ENCODE measurements around the gene PDZD8.

The PDZD8 gene

DNA sequence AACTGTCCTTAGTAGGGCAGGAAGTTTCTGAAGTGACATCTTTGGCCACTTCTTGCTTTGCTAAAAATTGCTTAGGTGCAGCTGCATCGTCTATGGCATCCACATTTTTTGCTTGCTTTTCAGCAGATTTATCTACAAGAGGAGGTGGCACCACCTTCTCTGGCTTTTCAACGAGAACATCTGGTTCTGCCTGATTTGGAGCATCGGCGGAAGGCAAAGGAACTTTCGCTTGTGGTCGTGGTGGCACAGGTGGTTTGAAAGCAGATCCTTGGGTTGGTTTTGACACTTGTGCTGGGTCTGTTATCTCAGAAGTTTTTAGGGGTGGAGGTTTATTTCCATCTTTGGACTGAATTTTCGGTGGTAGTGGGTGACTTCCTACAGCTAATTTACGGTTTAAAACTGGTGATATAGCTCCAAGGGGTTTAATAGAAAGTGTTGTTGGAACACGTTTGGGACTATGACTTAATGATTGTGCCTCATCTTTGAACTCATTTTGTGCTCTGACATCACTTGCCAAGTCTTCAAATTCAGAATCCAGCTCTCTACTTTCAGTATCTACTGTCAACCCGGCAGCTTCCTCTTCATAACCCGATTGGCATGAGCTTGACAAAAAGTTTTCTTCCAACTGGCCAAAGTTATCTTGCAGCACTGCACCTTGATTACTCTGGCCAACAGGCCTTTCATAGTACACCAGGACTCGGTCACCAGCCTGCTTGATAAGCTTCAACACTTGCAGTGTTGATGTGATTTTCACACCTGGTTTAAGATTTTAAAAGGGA, 90.3 kb downstream of the PDZD8 start:
- Histone ChIP-seq H3K4me1 (no peaks in the 10 kb centered on the region), H3K4me3 (no peak overlapping the region), H3K27ac (no peak overlapping the region), H3K9me3 (no peaks in the 10 kb centered on the region), H3K27me3 (no peaks in the 10 kb centered on the region), H3K36me3 (peaks cover 33 to 41% (median 37%) of the 10 kb centered on the region in 3 donors)
- TF ChIP-seq, protein P1, sequence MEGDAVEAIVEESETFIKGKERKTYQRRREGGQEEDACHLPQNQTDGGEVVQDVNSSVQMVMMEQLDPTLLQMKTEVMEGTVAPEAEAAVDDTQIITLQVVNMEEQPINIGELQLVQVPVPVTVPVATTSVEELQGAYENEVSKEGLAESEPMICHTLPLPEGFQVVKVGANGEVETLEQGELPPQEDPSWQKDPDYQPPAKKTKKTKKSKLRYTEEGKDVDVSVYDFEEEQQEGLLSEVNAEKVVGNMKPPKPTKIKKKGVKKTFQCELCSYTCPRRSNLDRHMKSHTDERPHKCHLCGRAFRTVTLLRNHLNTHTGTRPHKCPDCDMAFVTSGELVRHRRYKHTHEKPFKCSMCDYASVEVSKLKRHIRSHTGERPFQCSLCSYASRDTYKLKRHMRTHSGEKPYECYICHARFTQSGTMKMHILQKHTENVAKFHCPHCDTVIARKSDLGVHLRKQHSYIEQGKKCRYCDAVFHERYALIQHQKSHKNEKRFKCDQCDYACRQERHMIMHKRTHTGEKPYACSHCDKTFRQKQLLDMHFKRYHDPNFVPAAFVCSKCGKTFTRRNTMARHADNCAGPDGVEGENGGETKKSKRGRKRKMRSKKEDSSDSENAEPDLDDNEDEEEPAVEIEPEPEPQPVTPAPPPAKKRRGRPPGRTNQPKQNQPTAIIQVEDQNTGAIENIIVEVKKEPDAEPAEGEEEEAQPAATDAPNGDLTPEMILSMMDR (IDR thresholded peaks at IDR 0.05) = no peak
- DNase-seq = no peak
- intact Hi-C loops (cut with DNase I; ENCODE audit: low total_unique reads) = no loop called here

DNA sequence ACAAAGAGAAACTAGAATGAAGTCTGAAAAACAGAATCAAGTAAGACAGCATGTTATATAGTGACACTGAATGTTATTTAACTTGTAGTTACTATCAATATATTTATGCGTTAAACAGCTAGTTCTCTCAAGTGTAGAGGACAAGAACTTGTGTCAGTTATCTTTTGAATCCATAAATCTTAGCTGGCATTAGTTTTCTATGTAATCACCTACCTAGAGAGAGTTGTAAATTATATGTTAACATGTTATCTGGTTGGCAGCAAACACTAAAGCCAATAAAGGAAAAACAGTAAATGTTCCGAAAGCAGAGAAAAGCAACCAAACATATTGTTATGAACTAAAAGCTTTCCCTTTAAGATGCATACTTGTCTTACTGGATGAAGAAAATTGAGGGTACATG, 97.6 kb downstream of the PDZD8 start:
- no peaks in the 10 kb centered on the region for H3K27me3 ChIP-seq
- no peak overlapping the region for H3K4me3 ChIP-seq
- intact Hi-C loops (cut with DNase I; ENCODE audit: low total_unique reads) = no loop called here

DNA sequence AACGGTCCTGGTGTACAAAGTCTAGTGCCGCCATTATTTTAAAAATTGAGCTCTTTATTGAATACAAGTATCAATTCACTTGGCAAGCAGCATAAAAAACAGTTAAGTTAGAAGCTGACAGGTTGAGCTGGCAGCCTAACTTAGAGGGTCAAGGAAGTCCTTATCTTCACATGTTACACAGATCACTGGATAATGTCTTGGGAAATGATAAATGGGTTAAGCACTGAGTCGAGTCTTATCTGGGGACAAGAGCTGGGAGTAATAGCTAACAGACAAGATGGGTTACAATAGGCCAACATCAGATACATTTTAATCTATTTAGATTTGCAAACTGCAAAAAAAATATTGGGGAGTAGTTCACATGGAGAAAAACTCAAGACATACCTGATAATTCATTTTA, 100.1 kb downstream of the PDZD8 start:
- Histone ChIP-seq H3K36me3 (no peaks in the 10 kb centered on the region), H3K4me1 (no peaks in the 10 kb centered on the region), H3K27me3 (no peaks in the 10 kb centered on the region), H3K4me3 (no peak overlapping the region), H3K27ac (no peak overlapping the region), H3K9me3 (no peaks in the 10 kb centered on the region)
- intact Hi-C loops (cut with DNase I; ENCODE audit: low total_unique reads) = no loop called here
- no peak for DNase-seq
- TF ChIP-seq, protein P1 (IDR thresholded peaks at IDR 0.05) = no peak

More for the DNA sequence above, 97.6 kb downstream of the PDZD8 start:
- no peak for DNase-seq
- TF ChIP-seq, protein P1 (IDR thresholded peaks at IDR 0.05) = no peak
- Histone ChIP-seq H3K36me3 (no peaks in the 10 kb centered on the region), H3K4me1 (no peaks in the 10 kb centered on the region), H3K9me3 (no peaks in the 10 kb centered on the region), H3K27ac (no peak overlapping the region)

DNA sequence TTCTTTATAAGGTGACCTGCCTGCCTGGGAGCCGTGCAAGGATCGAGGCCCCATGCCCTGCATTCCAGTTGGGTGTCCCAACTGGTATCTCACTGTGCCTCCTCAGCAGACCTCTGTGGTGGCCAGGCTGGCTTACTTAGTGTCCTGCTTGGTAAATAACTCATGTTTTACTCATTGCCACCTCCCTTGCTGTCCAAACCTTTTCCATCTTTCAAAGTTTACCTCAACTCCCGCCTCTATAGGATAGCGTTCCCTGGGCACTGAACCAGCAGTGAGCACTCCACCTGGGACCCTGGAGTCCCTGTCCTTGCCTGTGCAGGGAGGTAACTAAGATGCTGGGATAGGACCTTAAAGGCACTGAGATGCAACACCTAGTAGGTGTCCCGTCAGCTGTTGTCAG, 100.7 kb downstream of the PDZD8 start:
- no peaks in the 10 kb centered on the region for H3K27me3 ChIP-seq
- intact Hi-C loops (cut with DNase I; ENCODE audit: low total_unique reads) = no loop called here
- H3K4me3 ChIP-seq = no peak overlapping the region
- H3K27ac ChIP-seq = no peak overlapping the region
- no peak for DNase-seq
- H3K36me3 ChIP-seq = no peaks in the 10 kb centered on the region
- no peaks in the 10 kb centered on the region for H3K9me3 ChIP-seq
- H3K4me1 ChIP-seq = no peaks in the 10 kb centered on the region
- TF ChIP-seq, protein P1 (IDR thresholded peaks at IDR 0.05) = no peak

DNA sequence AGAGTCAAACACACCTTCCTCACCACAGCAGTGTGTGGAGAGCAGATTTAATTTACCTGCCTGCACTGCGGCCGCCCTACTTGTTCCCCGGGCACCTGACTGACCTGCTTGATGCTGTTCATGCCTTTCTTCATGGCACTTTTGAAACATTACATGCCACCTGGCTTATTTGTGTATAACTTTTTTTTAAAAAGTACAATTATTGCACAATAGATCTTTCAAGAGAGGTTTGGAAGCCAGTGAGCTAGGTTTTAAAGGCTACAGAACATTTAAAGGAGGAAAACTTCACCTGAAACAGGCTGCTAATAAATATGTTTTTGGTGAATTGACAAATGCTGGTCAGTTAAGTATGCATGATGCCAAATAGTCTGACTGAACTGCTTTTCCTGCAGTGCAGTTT, 101.3 kb downstream of the PDZD8 start:
- DNase-seq = no peak
- Histone ChIP-seq H3K4me3 (no peak overlapping the region), H3K9me3 (no peaks in the 10 kb centered on the region), H3K27me3 (no peaks in the 10 kb centered on the region), H3K36me3 (no peaks in the 10 kb centered on the region), H3K4me1 (no peaks in the 10 kb centered on the region), H3K27ac (no peak overlapping the region)
- TF ChIP-seq, protein P1 (IDR thresholded peaks at IDR 0.05) = no peak
- intact Hi-C loops (cut with DNase I; ENCODE audit: low total_unique reads) = no loop called here
